ENCODE results near the gene VMO1. TPM values are rescaled to one million over a fixed set of nuclear protein-coding genes. Genes with fewer than 3 reads are reported as not detected.

The VMO1 gene
- total and polyA plus RNA-seq, 2 donors (not counting 3 experiments of a cell fraction or from before 2014, with no cell fraction given), result 0.23 TPM; not detected in 1

DNA sequence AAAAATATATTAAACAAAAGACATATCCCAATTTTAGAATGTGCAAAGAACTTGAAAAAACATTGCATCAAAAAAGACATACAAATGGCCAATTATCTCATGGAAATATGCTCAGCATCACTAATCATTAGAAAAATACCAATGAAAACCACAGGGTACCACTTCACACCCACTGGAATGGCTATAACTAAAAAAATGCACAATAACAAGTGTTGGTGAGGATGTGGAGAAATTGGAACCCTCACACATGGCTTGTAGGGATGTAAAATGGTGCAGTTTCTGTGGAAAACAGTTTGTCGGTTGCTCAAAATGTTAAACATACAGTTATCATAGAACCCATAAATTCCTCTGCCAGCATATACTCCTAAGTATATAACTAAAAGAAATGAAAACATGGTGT, 9.0 kb upstream of the VMO1 start:
- H3K79me2 ChIP-seq (ENCODE audit: control insufficient read depth, insufficient read depth, low read length), result peaks cover 13% of the 10 kb centered on the region
- no peak overlapping the region for H3K4me2 ChIP-seq (ENCODE audit: insufficient read depth, low read length)
- H3K27ac ChIP-seq (ENCODE audit: insufficient read depth, low read depth, low read length), result no peak overlapping the region
- peak overlapping the region; percentile 69 for H2AFZ ChIP-seq (ENCODE audit: low read depth, low read length)
- ChIA-PET POLR2A (no interaction called here), CTCF (no interaction called here)
- peaks cover 7 to 15% of the 10 kb centered on the region in 2 experiments for H3K36me3 ChIP-seq (ENCODE audit: control insufficient read depth in 2 of 2, extremely low read depth in 1 of 2, insufficient read depth in 2 of 2, low read length in 2 of 2)
- peaks cover 2% of the 10 kb centered on the region for H3K4me1 ChIP-seq (ENCODE audit: control insufficient read depth, extremely low read depth, insufficient read depth, low read length)
- no peaks in the 10 kb centered on the region for H3K27me3 ChIP-seq (ENCODE audit: control insufficient read depth in 2 of 2, insufficient read depth in 2 of 2, low read length in 2 of 2)
- intact Hi-C loops (cut with micrococcal nuclease) (no loop called here), dilution Hi-C loops (cut with MboI; ENCODE audit: extremely low pct_ligation_motif_present, low sequenced_read_pairs) (no loop called here)
- no peak for TF ChIP-seq MYC (IDR thresholded peaks at IDR 0.05; ENCODE audit: low read depth, low read length)
- no peak overlapping the region for H3K9ac ChIP-seq (replicated peaks; ENCODE audit: extremely low read depth, insufficient read depth, low read length)
- no peak for DNase-seq (ENCODE audit: low read depth, low spot score)
- BruUV-seq (replicated peaks), result no TSS peak
- no peak for FAIRE-seq
- H4K20me1 ChIP-seq (replicated peaks; ENCODE audit: control insufficient read depth, extremely low read depth, insufficient read depth, low read length), result no peaks in the 10 kb centered on the region
- no peaks in the 10 kb centered on the region for H3K9me3 ChIP-seq (replicated peaks; ENCODE audit: control insufficient read depth, insufficient read depth, low read length)
- no peaks in the 10 kb centered on the region for H3K9me1 ChIP-seq (replicated peaks; ENCODE audit: control insufficient read depth, extremely low read depth, insufficient read depth, low read length)
- H3K4me3 ChIP-seq (replicated peaks in 1 of 3; ENCODE audit: insufficient read depth in 1 of 3, low read depth in 1 of 3, low read length in 3 of 3), result no peak overlapping the region

DNA sequence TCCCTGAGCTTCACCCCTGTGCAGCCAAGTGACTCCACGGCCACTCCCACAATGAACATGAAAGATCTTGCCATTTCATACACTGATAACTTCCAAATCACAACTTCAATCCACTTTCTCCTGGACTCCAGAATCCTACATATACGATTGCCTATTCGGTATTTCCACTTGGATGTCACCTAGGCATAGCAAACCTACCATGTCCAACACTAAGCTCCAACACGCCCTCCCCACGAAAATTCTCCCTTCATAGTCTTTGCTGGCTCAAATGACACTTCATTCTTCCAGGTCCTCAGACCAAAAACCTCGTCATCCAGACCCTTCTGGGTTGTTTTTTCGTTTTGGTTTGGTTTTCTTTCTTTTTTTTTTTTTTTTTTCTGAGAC, 4.5 kb upstream of the VMO1 start:
- no peaks in the 10 kb centered on the region for H3K9me1 ChIP-seq (replicated peaks; ENCODE audit: control insufficient read depth, extremely low read depth, insufficient read depth, low read length)
- no peaks in the 10 kb centered on the region for H3K9me3 ChIP-seq (replicated peaks; ENCODE audit: control insufficient read depth, insufficient read depth, low read length)
- POLR2A ChIA-PET, result interaction anchor here (0.6 to 0.7 kb wide), 2 partner anchors 12 to 81 kb away, joined by 3 read pairs; partner anchors contain the start of gene ARRB2
- no peaks in the 10 kb centered on the region for H4K20me1 ChIP-seq (replicated peaks; ENCODE audit: control insufficient read depth, extremely low read depth, insufficient read depth, low read length)
- H3K79me2 ChIP-seq (ENCODE audit: control insufficient read depth, insufficient read depth, low read length), result no peaks in the 10 kb centered on the region
- peak overlapping the region; percentile 6 for H3K4me2 ChIP-seq (ENCODE audit: insufficient read depth, low read length)
- CTCF ChIA-PET, result interaction anchor here (0.6 to 5.9 kb wide), 32 partner anchors 9 to 226 kb away, joined by 3 to 65 read pairs (median 6); partner anchors contain the start of genes ARRB2, C17orf107, CHRNE and MED11
- H2AFZ ChIP-seq (ENCODE audit: low read depth, low read length), result peak overlapping the region; percentile 35
- TF ChIP-seq, protein P1, sequence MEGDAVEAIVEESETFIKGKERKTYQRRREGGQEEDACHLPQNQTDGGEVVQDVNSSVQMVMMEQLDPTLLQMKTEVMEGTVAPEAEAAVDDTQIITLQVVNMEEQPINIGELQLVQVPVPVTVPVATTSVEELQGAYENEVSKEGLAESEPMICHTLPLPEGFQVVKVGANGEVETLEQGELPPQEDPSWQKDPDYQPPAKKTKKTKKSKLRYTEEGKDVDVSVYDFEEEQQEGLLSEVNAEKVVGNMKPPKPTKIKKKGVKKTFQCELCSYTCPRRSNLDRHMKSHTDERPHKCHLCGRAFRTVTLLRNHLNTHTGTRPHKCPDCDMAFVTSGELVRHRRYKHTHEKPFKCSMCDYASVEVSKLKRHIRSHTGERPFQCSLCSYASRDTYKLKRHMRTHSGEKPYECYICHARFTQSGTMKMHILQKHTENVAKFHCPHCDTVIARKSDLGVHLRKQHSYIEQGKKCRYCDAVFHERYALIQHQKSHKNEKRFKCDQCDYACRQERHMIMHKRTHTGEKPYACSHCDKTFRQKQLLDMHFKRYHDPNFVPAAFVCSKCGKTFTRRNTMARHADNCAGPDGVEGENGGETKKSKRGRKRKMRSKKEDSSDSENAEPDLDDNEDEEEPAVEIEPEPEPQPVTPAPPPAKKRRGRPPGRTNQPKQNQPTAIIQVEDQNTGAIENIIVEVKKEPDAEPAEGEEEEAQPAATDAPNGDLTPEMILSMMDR (IDR thresholded peaks at IDR 0.05; ENCODE audit: extremely low read depth in 1 of 2, insufficient read depth in 1 of 2, low read depth in 1 of 2, low read length in 2 of 2), result no peak
- no peak for TF ChIP-seq JUN (IDR thresholded peaks at IDR 0.05; ENCODE audit: borderline replicate concordance, insufficient read depth, insufficient read length, low read depth)
- no peak for TF ChIP-seq GATA2 (IDR thresholded peaks at IDR 0.05; ENCODE audit: insufficient read depth, insufficient read length, low read depth, low read length)
- no peak for TF ChIP-seq POLR2AphosphoS5 (IDR thresholded peaks at IDR 0.05; ENCODE audit: insufficient read depth, low read depth, low read length)
- TF ChIP-seq POLR2A (IDR thresholded peaks at IDR 0.05; ENCODE audit: low read depth, low read length), result no peak
- TF ChIP-seq EZH2 (IDR thresholded peaks at IDR 0.05; ENCODE audit: borderline replicate concordance, low read depth, low read length, severe bottlenecking), result no peak
- no peak for TF ChIP-seq FOS (IDR thresholded peaks at IDR 0.05; ENCODE audit: borderline replicate concordance, insufficient read depth, low read length)
- H3K36me3 ChIP-seq (ENCODE audit: control insufficient read depth in 2 of 2, extremely low read depth in 1 of 2, insufficient read depth in 2 of 2, low read length in 2 of 2), result no peaks in the 10 kb centered on the region
- H3K4me3 ChIP-seq (replicated peaks in 1 of 3; ENCODE audit: insufficient read depth in 1 of 3, low read depth in 1 of 3, low read length in 3 of 3), result peak overlapping the region in 2 of 3 experiments; percentile 10 to 65
- intact Hi-C loops (cut with micrococcal nuclease) (loop anchor here (1.0 kb wide), 2 partner anchors 45 to 59 kb away; partner anchors contain the start of gene MED11), dilution Hi-C loops (cut with MboI; ENCODE audit: extremely low pct_ligation_motif_present, low sequenced_read_pairs) (no loop called here)
- H3K27me3 ChIP-seq (ENCODE audit: control insufficient read depth in 2 of 2, insufficient read depth in 2 of 2, low read length in 2 of 2), result peaks cover 0 to under 1% of the 10 kb centered on the region in 2 experiments
- no peak for DNase-seq (ENCODE audit: low read depth, low spot score)
- no peak overlapping the region for H3K9ac ChIP-seq (replicated peaks; ENCODE audit: extremely low read depth, insufficient read depth, low read length)
- no peak overlapping the region for H3K27ac ChIP-seq (ENCODE audit: insufficient read depth, low read depth, low read length)
- no TSS peak for BruUV-seq (replicated peaks)
- no peak for FAIRE-seq
- H3K4me1 ChIP-seq (ENCODE audit: control insufficient read depth, extremely low read depth, insufficient read depth, low read length), result peaks cover 19% of the 10 kb centered on the region
